ENCODE data around the gene CSF2.
"Not testable (repeated sequence)": the region's sequence is repeated elsewhere in the genome, so short reads cannot be mapped to it uniquely, and the experiment has no call there.

CSF2 gene

DNA sequence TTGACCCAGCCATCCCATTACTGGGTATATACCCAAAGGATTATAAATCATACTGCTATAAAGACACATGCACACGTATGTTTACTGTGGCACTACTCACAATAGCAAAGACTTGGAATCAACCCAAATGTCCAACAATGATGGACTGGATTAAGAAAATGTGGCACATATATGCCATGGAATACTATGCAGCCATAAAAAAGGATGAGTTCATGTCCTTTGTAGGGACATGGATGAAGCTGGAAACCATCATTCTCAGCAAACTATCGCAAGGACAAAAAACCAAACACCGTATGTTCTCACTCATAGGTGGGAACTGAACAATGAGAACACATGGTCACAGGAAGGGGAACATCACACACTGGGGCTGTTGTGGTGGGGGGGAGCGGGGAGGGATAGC, 35.4 kb downstream of the CSF2 start:
- not testable (repeated sequence) for DNase-seq (ENCODE audit: low read depth)

DNA sequence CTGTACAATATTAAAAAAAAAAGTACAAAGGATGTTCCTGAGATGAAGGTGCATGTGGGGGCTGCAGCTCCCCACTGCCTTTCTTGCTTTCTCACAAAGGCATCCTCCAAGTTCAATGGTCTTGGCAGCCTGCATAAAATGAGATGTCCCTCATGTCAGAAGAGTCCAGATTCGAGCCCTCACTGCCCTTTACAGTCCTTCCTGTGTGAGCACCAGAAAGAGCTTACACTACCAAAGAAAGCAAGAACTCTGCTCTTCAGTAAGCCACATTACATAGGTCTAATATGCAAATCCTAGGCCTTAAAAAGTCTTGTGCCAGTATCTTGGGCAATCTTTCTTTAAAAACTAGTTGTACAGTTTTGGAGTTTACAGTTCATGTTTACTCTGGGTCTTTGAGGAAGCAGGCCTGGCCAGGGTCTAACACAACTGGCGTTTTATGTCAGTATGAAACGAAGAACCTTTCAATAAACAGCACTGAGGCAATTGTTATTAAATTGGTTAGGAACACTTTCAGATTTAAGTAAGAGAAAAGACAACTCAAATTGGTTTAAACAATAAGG, 36.0 kb downstream of the CSF2 start:
- DNase-seq (ENCODE audit: low read depth) = no peak

DNA sequence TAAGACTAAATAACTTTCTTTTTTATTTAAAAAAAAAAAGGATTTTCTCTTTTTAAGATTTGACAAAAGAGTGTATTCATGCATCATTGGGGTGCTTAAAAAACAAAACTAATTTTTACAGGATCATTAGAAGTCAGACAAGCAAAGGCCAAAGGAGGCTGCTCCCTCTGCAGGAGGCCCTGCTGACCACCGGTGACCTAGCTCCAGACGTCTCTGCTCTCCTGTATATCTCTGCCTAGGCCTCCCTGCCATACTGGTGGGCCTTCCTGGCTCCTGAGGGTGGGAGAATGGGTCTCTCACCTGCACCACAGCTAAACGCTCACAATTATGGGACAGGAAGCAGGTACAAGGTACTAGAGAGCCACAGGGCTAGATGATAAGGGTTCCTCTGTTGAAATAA, 36.6 kb downstream of the CSF2 start:
- DNase-seq (ENCODE audit: low read depth) = no peak

DNA sequence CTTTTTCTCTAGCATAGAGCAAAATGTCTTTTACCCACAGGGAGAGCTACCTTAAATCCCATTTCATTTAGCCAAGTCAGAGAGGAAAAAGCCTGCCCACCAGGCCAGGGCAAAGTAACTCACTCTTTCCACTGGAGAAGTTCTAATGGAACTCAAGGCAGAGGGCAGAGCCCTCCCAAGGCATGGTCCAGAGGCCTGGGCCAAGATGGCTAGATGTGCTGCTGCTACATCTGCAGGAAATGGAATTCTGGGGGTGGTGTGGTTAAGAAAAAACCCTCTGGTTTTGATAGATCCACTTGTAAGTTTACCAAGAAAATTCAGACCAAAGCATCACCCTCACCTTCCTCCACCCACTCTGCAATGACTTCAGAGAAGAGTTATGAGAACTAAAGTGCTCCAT, 37.3 kb downstream of the CSF2 start:
- no peak for DNase-seq (ENCODE audit: low read depth)

DNA sequence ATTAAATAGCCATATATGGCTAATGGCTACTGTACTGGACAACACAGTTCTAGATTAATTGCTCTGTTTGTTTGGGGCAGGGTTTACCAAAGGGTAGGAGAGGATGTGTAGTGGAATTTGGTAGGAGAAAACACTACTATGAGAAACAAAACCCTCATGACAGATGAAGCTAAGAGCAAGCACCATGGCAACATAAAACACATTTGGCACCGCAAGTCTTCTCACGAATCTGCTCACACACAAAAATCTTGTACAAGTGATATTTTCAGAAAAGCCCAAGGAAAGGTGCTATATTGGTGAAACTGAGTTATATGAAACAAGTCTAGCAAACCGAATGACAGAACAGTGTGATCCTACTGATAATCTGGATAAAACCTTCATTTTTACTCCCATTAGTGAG, 38.5 kb downstream of the CSF2 start:
- DNase-seq (ENCODE audit: low read depth) = no peak

DNA sequence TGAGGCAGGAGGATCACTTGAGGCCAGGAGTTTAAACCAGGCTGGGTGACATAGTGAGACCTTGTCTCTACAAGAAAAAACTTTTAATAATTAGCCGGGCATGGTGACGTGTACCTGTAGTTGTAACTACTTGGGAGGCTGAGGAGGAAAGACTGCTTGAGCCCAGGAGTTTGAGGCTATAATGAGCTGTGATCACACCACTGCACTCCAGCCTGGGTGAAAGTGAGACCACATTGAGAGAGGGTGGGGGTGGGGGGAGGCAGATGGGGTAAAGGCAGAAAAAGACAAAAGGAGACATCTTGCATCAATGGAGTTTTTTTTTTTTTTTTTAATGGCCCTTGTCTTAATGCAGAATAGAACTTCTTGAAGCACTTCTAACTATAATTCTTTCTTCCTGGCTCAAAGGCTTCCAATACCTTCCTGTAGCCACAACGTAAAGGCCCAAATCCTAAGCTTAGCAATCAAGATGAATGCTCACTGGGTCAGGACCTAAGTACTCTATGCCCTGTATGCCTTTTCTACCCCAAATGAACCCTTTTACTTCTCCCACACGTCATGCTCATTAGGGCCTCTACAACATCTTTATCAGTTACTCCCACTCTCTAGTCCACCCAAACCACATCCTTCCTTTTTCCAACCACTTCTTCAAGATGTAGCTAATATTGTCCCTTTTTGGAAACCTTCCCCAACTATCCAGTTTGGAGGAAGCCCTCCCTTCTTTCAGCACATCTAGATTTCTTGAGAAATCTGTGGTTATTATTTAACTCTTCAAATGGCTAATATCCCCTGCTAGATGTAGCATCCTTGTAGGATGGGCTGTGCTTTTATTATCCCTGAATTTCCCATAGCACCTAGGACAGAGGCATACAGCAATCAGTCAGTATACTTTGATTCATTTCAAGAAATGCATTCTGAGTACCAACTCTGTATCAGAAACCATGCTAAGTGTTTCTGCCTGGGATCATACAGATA, 40.8 kb downstream of the CSF2 start:
- DNase-seq (ENCODE audit: low read depth) = no peak

DNA sequence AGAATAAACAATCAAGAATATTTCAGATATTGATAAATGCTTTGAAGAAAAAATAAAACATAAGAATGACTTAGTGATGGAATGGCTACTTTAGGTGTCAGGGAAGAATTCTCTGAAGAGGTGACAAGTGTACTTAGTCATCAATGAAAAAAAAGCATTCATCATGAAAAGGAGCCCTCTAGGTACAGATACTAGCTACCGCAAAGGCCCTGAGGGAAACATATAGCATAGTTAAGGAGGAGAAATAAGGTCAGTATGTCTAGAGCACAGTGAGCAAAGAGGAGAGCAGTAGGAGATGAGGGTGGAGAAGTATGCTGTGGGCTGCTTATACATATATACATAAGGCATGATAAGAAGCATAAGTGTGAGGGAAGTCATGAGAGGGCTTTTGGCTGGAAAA, 41.8 kb downstream of the CSF2 start:
- DNase-seq (ENCODE audit: low read depth) = no peak

DNA sequence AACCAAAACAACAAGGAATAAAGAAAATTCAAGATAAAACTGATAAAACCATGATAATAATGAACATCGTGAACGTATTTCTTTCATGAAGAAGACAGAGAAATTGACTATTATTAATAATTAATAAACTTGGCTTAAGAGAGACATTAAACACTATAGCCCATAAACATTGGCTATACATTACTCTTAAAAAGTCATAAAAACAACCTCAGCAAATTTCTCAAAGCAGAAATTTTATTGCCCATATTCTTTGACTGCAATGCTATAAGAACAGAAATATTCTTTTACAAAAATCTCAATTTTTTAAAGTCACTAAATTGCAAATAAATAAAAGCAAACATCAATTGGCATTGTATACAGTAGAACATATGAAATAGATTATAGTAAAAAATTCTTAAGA, 42.5 kb downstream of the CSF2 start:
- DNase-seq (ENCODE audit: low read depth) = no peak

DNA sequence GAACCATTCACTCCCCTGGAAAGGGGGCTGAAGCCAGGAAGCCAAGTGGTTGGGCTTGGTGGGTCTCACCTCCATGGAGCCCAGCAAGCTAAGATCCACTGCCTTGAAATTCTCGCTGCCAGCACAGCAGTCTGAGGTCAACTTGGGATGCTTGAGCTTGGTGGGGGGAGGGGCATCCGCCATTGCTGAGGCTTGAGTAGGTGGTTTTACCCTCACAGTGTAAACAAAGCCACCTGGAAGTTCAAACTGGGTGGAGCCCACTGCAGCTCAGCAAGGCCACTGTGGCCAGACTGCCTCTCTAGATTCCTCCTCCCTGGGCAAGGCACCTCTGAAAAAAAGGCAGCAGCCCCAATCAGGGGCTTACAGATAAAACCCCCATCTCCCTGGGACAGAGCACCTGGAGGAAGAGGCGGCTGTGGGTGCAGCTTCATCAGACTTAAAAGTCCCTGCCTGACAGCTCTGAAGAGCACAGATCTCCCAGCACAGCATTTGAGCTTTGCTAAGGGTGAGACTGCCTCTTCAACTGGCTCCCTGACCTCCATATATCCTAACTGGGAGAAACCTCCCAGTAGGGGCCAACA, 43.4 kb downstream of the CSF2 start:
- DNase-seq (ENCODE audit: low read depth) = not testable (repeated sequence)

DNA sequence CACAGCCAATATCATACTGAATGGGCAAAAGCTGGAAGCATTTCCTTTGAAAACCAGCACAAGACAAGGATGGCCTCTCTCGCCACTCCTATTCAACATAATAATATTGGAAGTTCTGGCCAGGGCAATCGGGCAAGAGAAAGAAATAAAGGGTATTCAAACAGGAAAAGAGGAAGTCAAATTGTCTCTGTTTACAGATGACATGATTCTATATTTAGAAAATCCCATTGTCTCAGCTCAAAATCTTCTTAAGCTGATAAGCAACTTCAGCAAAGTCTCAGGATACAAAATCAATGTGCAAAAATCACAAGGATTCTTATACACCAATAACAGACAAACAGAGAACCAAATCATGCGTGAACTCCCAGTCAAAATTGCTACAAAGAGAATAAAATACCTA, 47.1 kb downstream of the CSF2 start:
- not testable (repeated sequence) for DNase-seq (ENCODE audit: low read depth)

DNA sequence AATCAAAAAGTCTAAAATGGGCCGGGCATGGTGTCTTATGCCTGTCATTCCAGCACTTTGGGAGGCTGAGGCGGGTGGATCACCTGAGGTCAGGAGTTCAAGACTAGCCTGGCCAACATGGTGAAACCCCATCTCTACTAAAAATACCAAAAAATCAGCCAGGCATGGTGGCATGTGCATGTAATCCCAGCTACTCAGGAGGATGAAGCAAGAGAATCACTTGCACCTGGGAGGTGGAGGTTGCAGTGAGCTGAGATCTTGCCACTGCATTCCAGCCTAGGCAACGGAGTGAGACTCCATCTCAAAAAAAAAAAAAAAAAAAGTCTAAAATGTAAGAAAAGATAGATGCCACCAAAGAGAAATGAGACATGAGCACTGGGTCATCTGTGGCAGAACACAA, 49.4 kb downstream of the CSF2 start:
- not testable (repeated sequence) for DNase-seq (ENCODE audit: low read depth)

DNA sequence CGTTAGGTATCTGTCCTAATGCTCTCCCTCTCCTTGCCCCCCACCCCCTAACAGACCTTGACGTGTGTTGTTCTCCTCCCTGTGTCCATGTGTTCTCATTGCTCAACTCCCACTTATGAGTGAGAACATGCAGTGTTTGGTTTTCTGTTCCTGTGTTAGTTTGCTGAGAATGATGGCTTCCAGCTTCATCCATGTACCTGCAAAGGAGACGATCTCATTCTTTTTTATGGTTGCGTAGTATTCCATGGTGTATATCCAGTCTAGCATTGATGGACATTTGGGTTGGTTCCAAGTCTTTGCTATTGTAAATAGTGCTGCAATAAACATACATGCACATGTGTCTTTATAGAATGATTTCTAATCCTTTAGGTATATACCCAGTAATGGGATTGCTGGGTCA, 50.0 kb downstream of the CSF2 start:
- not testable (repeated sequence) for DNase-seq (ENCODE audit: low read depth)
